ENCODE measurements around the gene MSH5. TPM values are rescaled to one million over a fixed set of nuclear protein-coding genes. Genes with fewer than 3 reads are reported as not detected.

MSH5 gene
- total and polyA plus RNA-seq, 9 of the 15 experiments (the other 6 are each of a cell fraction or from before 2014, with no cell fraction given) = 12.5 to 104 (median 46.6) TPM

GRCh38 chr6:31799781-31800180 lies 60.0 kb downstream of the MSH5 start:
- no peaks in the 10 kb centered on the region for H4K20me1 ChIP-seq (replicated peaks; ENCODE audit: control insufficient read depth, insufficient read depth, low read length)
- H3K4me3 ChIP-seq = no peak overlapping the region
- H2AFZ ChIP-seq (ENCODE audit: low read depth, low read length) = no peak overlapping the region
- no peak overlapping the region for H3K4me2 ChIP-seq (ENCODE audit: insufficient read depth, low read length)
- DNase-seq (ENCODE audit: extremely low read depth in 1 of 4, low spot score in 3 of 4) (no peak), ATAC-seq (no peak), FAIRE-seq (no peak)
- no peaks in the 10 kb centered on the region for H3K27me3 ChIP-seq (ENCODE audit: control insufficient read depth in 2 of 2, insufficient read depth in 2 of 2, low read length in 2 of 2)
- no TSS peak for BruUV-seq (replicated peaks)
- in situ Hi-C loops (cut with MboI) (no loop called here), intact Hi-C loops (cut with micrococcal nuclease) (no loop called here)
- ChIA-PET POLR2A (interaction anchor here (1.4 to 2.7 kb wide), 3 partner anchors 14 to 39 kb away, joined by 3 to 22 read pairs (median 6); partner anchors contain the start of genes HSPA1A and HSPA1L), CTCF (ENCODE audit: low intra/inter-chr PET ratio) (interaction anchor here (0.6 kb wide), 1 partner anchor 66 kb away, joined by 3 read pairs; no protein-coding TSS in a partner anchor)
- H3K4me1 ChIP-seq (replicated peaks in 1 of 2; ENCODE audit: control insufficient read depth in 2 of 2, insufficient read depth in 2 of 2, low read length in 2 of 2) = peaks cover 4 to 19% of the 10 kb centered on the region in 2 experiments; a peak in 2 of 5 replicates
- H3K9me3 ChIP-seq (replicated peaks; ENCODE audit: control insufficient read depth, insufficient read depth, low read depth, low read length) = no peaks in the 10 kb centered on the region
- H3K36me3 ChIP-seq (ENCODE audit: control insufficient read depth, insufficient read depth, low read length) = peaks cover 67% of the 10 kb centered on the region
- H3K27ac ChIP-seq (ENCODE audit: extremely low read depth, low read depth, low read length) = no peak overlapping the region
- 96% methylated on average over 12 of the region's 12 CpGs for WGBS (ENCODE audit: insufficient coverage, low coverage, missing lambda C conversion rate)
- H3K9me1 ChIP-seq (ENCODE audit: control insufficient read depth, insufficient read depth, low read length) = no peaks in the 10 kb centered on the region
- peaks cover 39% of the 10 kb centered on the region for H3K79me2 ChIP-seq (ENCODE audit: control insufficient read depth, insufficient read depth, low read length)
- no peak overlapping the region for H3K9ac ChIP-seq (ENCODE audit: insufficient read depth in 1 of 2, low read depth in 2 of 2, low read length in 2 of 2)
- no peak for TF ChIP-seq TOE1 (IDR thresholded peaks at IDR 0.05; ENCODE audit: borderline replicate concordance)
- TF ChIP-seq TOE1 (CRISPR knock-in tag; IDR thresholded peaks at IDR 0.05; ENCODE audit: borderline replicate concordance, low read depth) = no peak
- TF ChIP-seq PRMT5 (CRISPR knock-in tag; IDR thresholded peaks at IDR 0.05) = no peak
- TF ChIP-seq SAP30 (IDR thresholded peaks at IDR 0.05; ENCODE audit: borderline replicate concordance, insufficient read depth, low read depth, low read length, poor library complexity, severe bottlenecking) = no peak
- TF ChIP-seq BRCA1 (IDR thresholded peaks at IDR 0.05) = no peak
- no peak for TF ChIP-seq BRCA1 (CRISPR knock-in tag; IDR thresholded peaks at IDR 0.05)
- no peak for TF ChIP-seq ELF4 (CRISPR knock-in tag; IDR thresholded peaks at IDR 0.05)
- TF ChIP-seq MEIS2 (IDR thresholded peaks at IDR 0.05; ENCODE audit: partially characterized antibody) = no peak
- no peak for TF ChIP-seq TCF7L2 (IDR thresholded peaks at IDR 0.05; ENCODE audit: low read depth, low read length)
- TF ChIP-seq RBM25 (IDR thresholded peaks at IDR 0.05; ENCODE audit: low read depth, low read length, severe bottlenecking) = no peak
- no peak for TF ChIP-seq SP1 (CRISPR knock-in tag; IDR thresholded peaks at IDR 0.05)
- TF ChIP-seq SMAD3 (CRISPR knock-in tag; conservative IDR thresholded peaks at IDR 0.05) = no peak
- TF ChIP-seq ZBTB43 (CRISPR knock-in tag; IDR thresholded peaks at IDR 0.05) = no peak
- no peak for TF ChIP-seq KDM5B (IDR thresholded peaks at IDR 0.05; ENCODE audit: insufficient replicate concordance, low read depth, low read length)
- no peak for TF ChIP-seq ZNF740 (CRISPR knock-in tag; IDR thresholded peaks at IDR 0.05)
- no peak for TF ChIP-seq ZNF740 (tag; IDR thresholded peaks at IDR 0.05)
- no peak for TF ChIP-seq ZNF354B (CRISPR knock-in tag; IDR thresholded peaks at IDR 0.05)
- TF ChIP-seq CLOCK (CRISPR knock-in tag; IDR thresholded peaks at IDR 0.05; ENCODE audit: borderline replicate concordance) = no peak
